ENCODE measurements around the gene TSPAN18.
A peak's percentile ranks its signal among the peaks of the same experiment; 100 is the strongest.

The TSPAN18 gene

GRCh38 chr11:44920451-44920850, 193.7 kb downstream of the TSPAN18 start:
- no peak for TF ChIP-seq CTCF (IDR thresholded peaks at IDR 0.05; ENCODE audit: borderline replicate concordance, control extremely low read depth, extremely low read depth, insufficient read depth, missing control alignments)
- no peak for DNase-seq (ENCODE audit: low spot score)
- in situ Hi-C loops (cut with MboI; ENCODE audit: low sequenced_read_pairs, unreplicated experiment) = loop anchor here (25.0 kb wide), 1 partner anchor 633 kb away; no protein-coding TSS in a partner anchor

- no peak for DNase-seq (ENCODE audit: low spot score)
- in situ Hi-C loops (cut with MboI; ENCODE audit: low sequenced_read_pairs, unreplicated experiment) = loop anchor here (25.0 kb wide), 1 partner anchor 636 kb away; no protein-coding TSS in a partner anchor
- TF ChIP-seq CTCF (IDR thresholded peaks at IDR 0.05; ENCODE audit: borderline replicate concordance, control extremely low read depth, extremely low read depth, insufficient read depth, missing control alignments) = no peak
These were observed 196.4 kb downstream of the TSPAN18 start for GRCh38 chr11:44923115-44923514.

GRCh38 chr11:44923806-44924205, 197.0 kb downstream of the TSPAN18 start:
- no peak for DNase-seq (ENCODE audit: low spot score)
- in situ Hi-C loops (cut with MboI; ENCODE audit: low sequenced_read_pairs, unreplicated experiment) = loop anchor here (25.0 kb wide), 1 partner anchor 637 kb away; no protein-coding TSS in a partner anchor
- no peak for TF ChIP-seq CTCF (IDR thresholded peaks at IDR 0.05; ENCODE audit: borderline replicate concordance, control extremely low read depth, extremely low read depth, insufficient read depth, missing control alignments)

- in situ Hi-C loops (cut with MboI; ENCODE audit: low sequenced_read_pairs, unreplicated experiment) = loop anchor here (25.0 kb wide), 1 partner anchor 361 kb away; the partner anchor contains the start of gene SYT13
- DNase-seq (ENCODE audit: low spot score) = no peak
- TF ChIP-seq CTCF (IDR thresholded peaks at IDR 0.05; ENCODE audit: borderline replicate concordance, control extremely low read depth, extremely low read depth, insufficient read depth, missing control alignments) = no peak
These were observed 199.3 kb downstream of the TSPAN18 start for GRCh38 chr11:44926036-44926435.

- peak; percentile 80 for DNase-seq (ENCODE audit: low spot score)
- in situ Hi-C loops (cut with MboI; ENCODE audit: low sequenced_read_pairs, unreplicated experiment) = loop anchor here (25.0 kb wide), 1 partner anchor 360 kb away; the partner anchor contains the start of gene SYT13
- peak; percentile 83 for TF ChIP-seq CTCF (IDR thresholded peaks at IDR 0.05; ENCODE audit: borderline replicate concordance, control extremely low read depth, extremely low read depth, insufficient read depth, missing control alignments)
These were observed 200.5 kb downstream of the TSPAN18 start for GRCh38 chr11:44927174-44927661.

- in situ Hi-C loops (cut with MboI; ENCODE audit: low sequenced_read_pairs, unreplicated experiment) = loop anchor here (25.0 kb wide), 1 partner anchor 359 kb away; the partner anchor contains the start of gene SYT13
- no peak for DNase-seq (ENCODE audit: low spot score)
- no peak for TF ChIP-seq CTCF (IDR thresholded peaks at IDR 0.05; ENCODE audit: borderline replicate concordance, control extremely low read depth, extremely low read depth, insufficient read depth, missing control alignments)
These were observed 201.4 kb downstream of the TSPAN18 start for GRCh38 chr11:44928144-44928543.

Measured in GM13976 (cell line).